Astrocyte (in vitro differentiated cells and primary cell): ENCODE data around the gene EPHA2.

Source experiments
- EZH2 ChIP-seq: IDR thresholded peaks from 2 replicates; pipeline ENCODE4 v1.6.1; 2012; ENCODE audit warnings: mild to moderate bottlenecking, low read length, inconsistent platforms; ENCODE audit not compliant: insufficient read depth
- TF ChIP-seq, protein P1 (sequence below): IDR thresholded peaks from 2 replicates; pipeline ENCODE4 v1.5.1; 2011; ENCODE audit warnings: low read depth, mild to moderate bottlenecking, inconsistent platforms, low read length, moderate library complexity; ENCODE audit not compliant: insufficient read depth

- no peak for TF ChIP-seq EZH2
- TF ChIP-seq, protein P1, sequence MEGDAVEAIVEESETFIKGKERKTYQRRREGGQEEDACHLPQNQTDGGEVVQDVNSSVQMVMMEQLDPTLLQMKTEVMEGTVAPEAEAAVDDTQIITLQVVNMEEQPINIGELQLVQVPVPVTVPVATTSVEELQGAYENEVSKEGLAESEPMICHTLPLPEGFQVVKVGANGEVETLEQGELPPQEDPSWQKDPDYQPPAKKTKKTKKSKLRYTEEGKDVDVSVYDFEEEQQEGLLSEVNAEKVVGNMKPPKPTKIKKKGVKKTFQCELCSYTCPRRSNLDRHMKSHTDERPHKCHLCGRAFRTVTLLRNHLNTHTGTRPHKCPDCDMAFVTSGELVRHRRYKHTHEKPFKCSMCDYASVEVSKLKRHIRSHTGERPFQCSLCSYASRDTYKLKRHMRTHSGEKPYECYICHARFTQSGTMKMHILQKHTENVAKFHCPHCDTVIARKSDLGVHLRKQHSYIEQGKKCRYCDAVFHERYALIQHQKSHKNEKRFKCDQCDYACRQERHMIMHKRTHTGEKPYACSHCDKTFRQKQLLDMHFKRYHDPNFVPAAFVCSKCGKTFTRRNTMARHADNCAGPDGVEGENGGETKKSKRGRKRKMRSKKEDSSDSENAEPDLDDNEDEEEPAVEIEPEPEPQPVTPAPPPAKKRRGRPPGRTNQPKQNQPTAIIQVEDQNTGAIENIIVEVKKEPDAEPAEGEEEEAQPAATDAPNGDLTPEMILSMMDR, result no peak
These were observed 28.9 kb downstream of the EPHA2 start for GRCh38 chr1:16126743-16127515.
